H9 (cell line): ENCODE data around the gene PAPLN. TPM values are rescaled to one million over a fixed set of nuclear protein-coding genes. Genes with fewer than 3 reads are reported as not detected.

Experiments
- DNase-seq: peaks from one replicate; pipeline ENCODE4 v3.0.0-alpha.2; 2017
- H2AFZ ChIP-seq: one replicate; pipeline ENCODE4 v1.6.1; 2013; ENCODE audit warnings: mild to moderate bottlenecking, low read length, control low read depth, moderate library complexity
- H2AK5ac ChIP-seq: 2 replicates; pipeline ENCODE4 v1.6.1; 2013; ENCODE audit warnings: low read length, control low read depth, mixed read lengths; ENCODE audit not compliant: insufficient read length
- H2BK120ac ChIP-seq: one replicate; pipeline ENCODE4 v1.6.1; 2013; ENCODE audit warnings: low read depth, mild to moderate bottlenecking, low read length, control low read depth, inconsistent platforms; ENCODE audit not compliant: poor library complexity, severe bottlenecking
- H2BK12ac ChIP-seq: 2 replicates; pipeline ENCODE4 v1.6.1; 2013; ENCODE audit warnings: low read length, control low read depth, mixed read lengths, low read depth; ENCODE audit not compliant: insufficient read length
- H2BK15ac ChIP-seq: 2 replicates; pipeline ENCODE4 v1.6.1; 2013; ENCODE audit warnings: low read depth, low read length, control low read depth
- H2BK20ac ChIP-seq: one replicate; pipeline ENCODE4 v1.6.1; 2013; ENCODE audit warnings: low read depth, mild to moderate bottlenecking, low read length, control low read depth, inconsistent platforms; ENCODE audit not compliant: poor library complexity, severe bottlenecking
- H2BK5ac ChIP-seq: 2 replicates; pipeline ENCODE4 v1.6.1; 2013; ENCODE audit warnings: low read length, control low read depth, mixed read lengths; ENCODE audit not compliant: insufficient read length
- H3K14ac ChIP-seq: 2 replicates; pipeline ENCODE4 v1.6.1; 2013; ENCODE audit warnings: low read length, control low read depth; ENCODE audit not compliant: insufficient read depth
- H3K18ac ChIP-seq: 2 replicates; pipeline ENCODE4 v1.6.1; 2013; ENCODE audit warnings: low read depth, mild to moderate bottlenecking, mixed read lengths, low read length, control low read depth; ENCODE audit not compliant: insufficient read length
- H3K23ac ChIP-seq: 2 replicates; pipeline ENCODE4 v1.6.1; 2013; ENCODE audit warnings: low read length, control low read depth, mixed read lengths, low read depth; ENCODE audit not compliant: insufficient read length
- H3K23me2 ChIP-seq: 2 replicates; pipeline ENCODE4 v1.6.1; 2013; ENCODE audit warnings: low read depth, mild to moderate bottlenecking, mixed read lengths, low read length, control low read depth; ENCODE audit not compliant: insufficient read length, poor library complexity, severe bottlenecking
- H3K27ac ChIP-seq: 2 replicates; pipeline ENCODE4 v1.5.1; 2013; ENCODE audit warnings: low read length, control low read depth, mixed read lengths, low read depth; ENCODE audit not compliant: insufficient read length
- H3K27me3 ChIP-seq: 2 replicates; pipeline ENCODE4 v1.6.1; 2013; ENCODE audit warnings: low read length, control low read depth, inconsistent platforms; ENCODE audit not compliant: insufficient read depth
- H3K4ac ChIP-seq: 2 replicates; pipeline ENCODE4 v1.6.1; 2013; ENCODE audit warnings: low read depth, mild to moderate bottlenecking, control low read depth, inconsistent platforms, low read length, moderate library complexity
- H3K4me1 ChIP-seq: 2 replicates; pipeline ENCODE4 v1.6.1; 2013; ENCODE audit warnings: low read length, control low read depth, inconsistent platforms; ENCODE audit not compliant: insufficient read depth
- H3K4me2 ChIP-seq: 2 replicates; pipeline ENCODE4 v1.6.1; 2013; ENCODE audit warnings: low read length, control low read depth, mixed read lengths; ENCODE audit not compliant: insufficient read length, insufficient read depth
- H3K56ac ChIP-seq: 2 replicates; pipeline ENCODE4 v1.6.1; 2013; ENCODE audit warnings: low read depth, mild to moderate bottlenecking, mixed read lengths, low read length, control low read depth; ENCODE audit not compliant: insufficient read length
- H3K79me1 ChIP-seq: 2 replicates; pipeline ENCODE4 v1.6.1; 2013; ENCODE audit warnings: low read depth, mild to moderate bottlenecking, moderate library complexity, low read length, control low read depth, inconsistent platforms; ENCODE audit not compliant: insufficient read depth, poor library complexity, severe bottlenecking
- H3K79me2 ChIP-seq: 2 replicates; pipeline ENCODE4 v1.6.1; 2013; ENCODE audit warnings: low read length, control low read depth, inconsistent platforms; ENCODE audit not compliant: insufficient read depth
- H3K9ac ChIP-seq: 2 replicates; pipeline ENCODE4 v1.6.1; 2013; ENCODE audit warnings: low read length, control low read depth, mixed read lengths; ENCODE audit not compliant: insufficient read length; ENCODE audit errors: extremely low read depth
- H3K9me3 ChIP-seq: one replicate; pipeline ENCODE4 v1.6.1; 2013; ENCODE audit warnings: low read depth, low read length, inconsistent platforms; ENCODE audit not compliant: control insufficient read depth
- H3T11ph ChIP-seq: one replicate; pipeline ENCODE4 v1.6.1; 2013; ENCODE audit warnings: mild to moderate bottlenecking, low read length, control low read depth, inconsistent platforms
- H4K20me1 ChIP-seq: one replicate; pipeline ENCODE4 v1.6.1; 2013; ENCODE audit not compliant: control insufficient read depth, insufficient read length, insufficient read depth
- H4K5ac ChIP-seq: 2 replicates; pipeline ENCODE4 v1.6.1; 2013; ENCODE audit warnings: low read depth, mild to moderate bottlenecking, mixed read lengths, low read length, control low read depth; ENCODE audit not compliant: insufficient read length
- H4K8ac ChIP-seq: replicated peaks from 2 replicates; pipeline ENCODE4 v1.6.1; 2013; ENCODE audit warnings: low read length, control low read depth, mixed read lengths, low read depth; ENCODE audit not compliant: insufficient read length
- H4K91ac ChIP-seq: 2 replicates; pipeline ENCODE4 v1.6.1; 2013; ENCODE audit warnings: low read depth, mild to moderate bottlenecking, moderate library complexity, mixed read lengths, low read length, control low read depth; ENCODE audit not compliant: insufficient read length
- H3K27ac Mint-ChIP-seq, 3 experiments: 2 replicates in 2 of 3; 3 replicates in 1 of 3; pipeline ENCODE4 v1.8.0; 2020 to 2021; ENCODE audit warnings: mixed read lengths in 3 of 3, mild to moderate bottlenecking in 1 of 3, moderate library complexity in 1 of 3
- H3K27me3 Mint-ChIP-seq: 2 replicates; pipeline ENCODE4 v1.8.0; 2021; ENCODE audit warnings: low read depth, mild to moderate bottlenecking, moderate library complexity, mixed read lengths
- H3K36me3 Mint-ChIP-seq, 3 experiments: 2 replicates in 2 of 3; 3 replicates in 1 of 3; pipeline ENCODE4 v1.8.0; 2020 to 2021; ENCODE audit warnings: low read depth in 3 of 3, mixed read lengths in 3 of 3; ENCODE audit not compliant: insufficient read depth in 1 of 3
- H3K4me1 Mint-ChIP-seq, 2 experiments: 2 replicates each; pipeline ENCODE4 v1.8.0; 2020; ENCODE audit warnings: mixed read lengths in 2 of 2
- H3K4me3 Mint-ChIP-seq, 2 experiments: 2 replicates in 1 of 2; 3 replicates in 1 of 2; pipeline ENCODE4 v1.8.0; 2020 to 2021; ENCODE audit warnings: mild to moderate bottlenecking in 2 of 2, mixed read lengths in 2 of 2, moderate library complexity in 1 of 2
- H3K9me3 Mint-ChIP-seq, 2 experiments: 2 replicates in 1 of 2; 3 replicates in 1 of 2; pipeline ENCODE4 v1.8.0; 2020; ENCODE audit warnings: mild to moderate bottlenecking in 2 of 2, mixed read lengths in 2 of 2, moderate library complexity in 1 of 2
- WGBS: extraction: QIAGEN DNeasy Blood & Tissue Kit; methylation state at CpG from one replicate; pipeline ENCODE4 v1.1.7; 2013; ENCODE audit warnings: missing lambda C conversion rate, low lambda C conversion rate, mixed read lengths; ENCODE audit not compliant: insufficient read length; ENCODE audit errors: extremely low coverage; 5-methylcytosine and 5-hydroxymethylcytosine counted together
- total RNA-seq: library from RNA; stranded (reverse); gene quantifications from 2 replicates; pipeline ENCODE4 v1.2.1, GENCODE V29; 2021
- TF ChIP-seq, protein P1 (sequence below): fragments of 200-600 bp; sonication (generic); conservative IDR thresholded peaks from 3 replicates; pipeline ENCODE4 v1.8.0; 2021; ENCODE audit warnings: antibody characterized with exemption, mild to moderate bottlenecking

The PAPLN gene
- total RNA-seq, 1 experiment from 2014 or later: 8.5 TPM

- no peak overlapping the region for H3T11ph ChIP-seq
- H3K79me2 ChIP-seq: no peaks in the 10 kb centered on the region
- no peak overlapping the region for H3K4ac ChIP-seq
- H4K5ac ChIP-seq: no peak overlapping the region
- H3K79me1 ChIP-seq: no peaks in the 10 kb centered on the region
- Mint-ChIP-seq H3K36me3 (peaks cover 0 to 4% (median 3%) of the 10 kb centered on the region in 3 experiments; a peak in 4 of 7 replicates), H3K27ac (no peak overlapping the region; a peak in 1 of 7 replicates), H3K4me3 (no peak overlapping the region), H3K9me3 (peaks cover 0 to 2% of the 10 kb centered on the region in 2 experiments; a peak in 1 of 5 replicates), H3K27me3 (no peaks in the 10 kb centered on the region), H3K4me1 (peaks cover 2 to 7% of the 10 kb centered on the region in 2 experiments; a peak in 1 of 4 replicates)
- no peaks in the 10 kb centered on the region for H4K20me1 ChIP-seq
- H2BK20ac ChIP-seq: no peak overlapping the region
- no peak overlapping the region for H3K56ac ChIP-seq
- H4K8ac ChIP-seq: no peak overlapping the region
- H2AK5ac ChIP-seq: no peak overlapping the region
- no peak overlapping the region; the same call in 1 of the 2 replicates for H3K14ac ChIP-seq
- H3K4me1 ChIP-seq: no peaks in the 10 kb centered on the region
- no CpG with 5 or more reads among the region's 11 CpGs for WGBS
- no peaks in the 10 kb centered on the region for H3K23me2 ChIP-seq
- no peak overlapping the region for H2BK120ac ChIP-seq
- no peak overlapping the region for H4K91ac ChIP-seq
- no peak overlapping the region for H2BK12ac ChIP-seq
- no peak overlapping the region for H3K18ac ChIP-seq
- H2BK5ac ChIP-seq: no peak overlapping the region
- no peak overlapping the region for H3K27ac ChIP-seq
- no peak overlapping the region for H2AFZ ChIP-seq
- H3K4me2 ChIP-seq: no peak overlapping the region
- H3K23ac ChIP-seq: no peak overlapping the region
- H3K27me3 ChIP-seq: no peaks in the 10 kb centered on the region
- DNase-seq: no peak
- TF ChIP-seq, protein P1, sequence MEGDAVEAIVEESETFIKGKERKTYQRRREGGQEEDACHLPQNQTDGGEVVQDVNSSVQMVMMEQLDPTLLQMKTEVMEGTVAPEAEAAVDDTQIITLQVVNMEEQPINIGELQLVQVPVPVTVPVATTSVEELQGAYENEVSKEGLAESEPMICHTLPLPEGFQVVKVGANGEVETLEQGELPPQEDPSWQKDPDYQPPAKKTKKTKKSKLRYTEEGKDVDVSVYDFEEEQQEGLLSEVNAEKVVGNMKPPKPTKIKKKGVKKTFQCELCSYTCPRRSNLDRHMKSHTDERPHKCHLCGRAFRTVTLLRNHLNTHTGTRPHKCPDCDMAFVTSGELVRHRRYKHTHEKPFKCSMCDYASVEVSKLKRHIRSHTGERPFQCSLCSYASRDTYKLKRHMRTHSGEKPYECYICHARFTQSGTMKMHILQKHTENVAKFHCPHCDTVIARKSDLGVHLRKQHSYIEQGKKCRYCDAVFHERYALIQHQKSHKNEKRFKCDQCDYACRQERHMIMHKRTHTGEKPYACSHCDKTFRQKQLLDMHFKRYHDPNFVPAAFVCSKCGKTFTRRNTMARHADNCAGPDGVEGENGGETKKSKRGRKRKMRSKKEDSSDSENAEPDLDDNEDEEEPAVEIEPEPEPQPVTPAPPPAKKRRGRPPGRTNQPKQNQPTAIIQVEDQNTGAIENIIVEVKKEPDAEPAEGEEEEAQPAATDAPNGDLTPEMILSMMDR: no peak
- no peak overlapping the region for H2BK15ac ChIP-seq
- no peaks in the 10 kb centered on the region for H3K9me3 ChIP-seq
- no peak overlapping the region for H3K9ac ChIP-seq
These were observed 23.3 kb downstream of the PAPLN start for GRCh38 chr14:73260574-73260973.
